ENCODE data around the gene UAP1L1.

The UAP1L1 gene

DNA sequence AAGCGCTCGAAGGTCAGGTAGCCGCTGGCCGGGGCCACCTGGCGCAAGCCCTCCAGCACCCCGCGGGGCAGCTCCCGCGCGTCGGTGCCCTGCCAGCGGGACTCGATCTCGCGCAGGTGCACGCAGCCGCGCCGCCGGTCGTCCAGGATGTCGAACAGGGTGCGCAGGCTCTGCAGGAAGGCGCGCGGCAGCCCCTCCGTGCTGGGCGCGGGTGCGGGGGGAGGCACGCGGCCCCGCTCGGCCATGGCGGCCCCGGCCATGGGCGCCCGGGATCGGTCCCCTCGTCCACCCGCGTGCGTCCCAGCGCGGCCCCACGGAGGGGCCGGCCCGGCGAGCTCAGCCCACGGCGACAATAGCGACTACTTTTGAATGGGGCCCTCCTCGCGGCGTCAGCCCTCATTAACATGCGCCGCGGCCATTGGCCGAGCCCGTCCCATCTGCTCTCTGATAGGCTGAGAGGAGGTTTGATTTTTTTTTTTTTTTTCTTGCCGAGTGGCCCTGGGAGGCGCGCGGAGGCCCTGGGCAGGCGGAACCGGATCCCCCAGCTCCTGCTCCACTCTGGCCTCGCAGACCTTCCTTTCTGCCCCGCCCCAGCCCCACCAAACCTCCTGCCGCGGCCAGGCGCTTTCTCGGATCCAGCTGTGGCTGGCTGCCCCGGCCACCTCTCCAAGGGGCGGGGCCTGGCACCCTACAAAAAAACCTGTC lies 7.0 kb upstream of the UAP1L1 start, which contains the start of gene SAPCD2 (continued):
- TF ChIP-seq, protein P1, sequence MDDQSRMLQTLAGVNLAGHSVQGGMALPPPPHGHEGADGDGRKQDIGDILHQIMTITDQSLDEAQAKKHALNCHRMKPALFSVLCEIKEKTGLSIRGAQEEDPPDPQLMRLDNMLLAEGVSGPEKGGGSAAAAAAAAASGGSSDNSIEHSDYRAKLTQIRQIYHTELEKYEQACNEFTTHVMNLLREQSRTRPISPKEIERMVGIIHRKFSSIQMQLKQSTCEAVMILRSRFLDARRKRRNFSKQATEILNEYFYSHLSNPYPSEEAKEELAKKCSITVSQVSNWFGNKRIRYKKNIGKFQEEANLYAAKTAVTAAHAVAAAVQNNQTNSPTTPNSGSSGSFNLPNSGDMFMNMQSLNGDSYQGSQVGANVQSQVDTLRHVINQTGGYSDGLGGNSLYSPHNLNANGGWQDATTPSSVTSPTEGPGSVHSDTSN (CRISPR knock-in tag; IDR thresholded peaks at IDR 0.05), result no peak
- TF ChIP-seq SCRT2 (tag by site-specific recombination; IDR thresholded peaks at IDR 0.05) (no peak), ZNF175 (tag by site-specific recombination; IDR thresholded peaks at IDR 0.05) (no peak), ZNF169 (tag by site-specific recombination; IDR thresholded peaks at IDR 0.05) (no peak), ZNF423 (tag by site-specific recombination; IDR thresholded peaks at IDR 0.05) (no peak), ZNF544 (tag by site-specific recombination; IDR thresholded peaks at IDR 0.05) (no peak), ZNF404 (tag by site-specific recombination; IDR thresholded peaks at IDR 0.05) (no peak), GLI2 (tag by site-specific recombination; IDR thresholded peaks at IDR 0.05; ENCODE audit: borderline replicate concordance, low read depth) (no peak), ZNF114 (tag by site-specific recombination; IDR thresholded peaks at IDR 0.05) (no peak), ZBTB20 (tag by site-specific recombination; IDR thresholded peaks at IDR 0.05) (peak; percentile 77; the same call in 1 of the 2 replicates), ZNF23 (tag by site-specific recombination; IDR thresholded peaks at IDR 0.05; ENCODE audit: borderline replicate concordance) (no peak), ZNF16 (tag by site-specific recombination; IDR thresholded peaks at IDR 0.05; ENCODE audit: low read depth) (no peak), ZNF623 (tag by site-specific recombination; IDR thresholded peaks at IDR 0.05) (no peak), ZNF664 (tag by site-specific recombination; IDR thresholded peaks at IDR 0.05) (no peak), HOXD13 (CRISPR knock-in tag; IDR thresholded peaks at IDR 0.05; ENCODE audit: borderline replicate concordance) (no peak), GLIS2 (tag by site-specific recombination; IDR thresholded peaks at IDR 0.05) (peak; percentile 98), ZNF112 (tag by site-specific recombination; IDR thresholded peaks at IDR 0.05) (no peak), SETDB1 (IDR thresholded peaks at IDR 0.05; ENCODE audit: insufficient read length, low read length) (no peak), ZNF677 (tag by site-specific recombination; IDR thresholded peaks at IDR 0.05) (no peak), ZNF510 (tag by site-specific recombination; IDR thresholded peaks at IDR 0.05; ENCODE audit: insufficient replicate concordance) (no peak), KLF9 (tag by site-specific recombination; IDR thresholded peaks at IDR 0.05; ENCODE audit: low read depth) (peak; percentile 49; the same call in 1 of the 2 replicates), ZNF596 (tag by site-specific recombination; IDR thresholded peaks at IDR 0.05) (peak; percentile 23; the same call in 1 of the 2 replicates), KLF1 (tag by site-specific recombination; IDR thresholded peaks at IDR 0.05) (peak; percentile 90), ZNF555 (tag by site-specific recombination; conservative IDR thresholded peaks at IDR 0.05) (no peak), ZNF660 (tag by site-specific recombination; IDR thresholded peaks at IDR 0.05) (no peak), ZNF211 (tag by site-specific recombination; IDR thresholded peaks at IDR 0.05; ENCODE audit: low read depth) (no peak), ZNF394 (tag by site-specific recombination; IDR thresholded peaks at IDR 0.05; ENCODE audit: borderline replicate concordance) (no peak), ZNF658 (tag by site-specific recombination; IDR thresholded peaks at IDR 0.05) (no peak)
- TF ChIP-seq, protein P2, sequence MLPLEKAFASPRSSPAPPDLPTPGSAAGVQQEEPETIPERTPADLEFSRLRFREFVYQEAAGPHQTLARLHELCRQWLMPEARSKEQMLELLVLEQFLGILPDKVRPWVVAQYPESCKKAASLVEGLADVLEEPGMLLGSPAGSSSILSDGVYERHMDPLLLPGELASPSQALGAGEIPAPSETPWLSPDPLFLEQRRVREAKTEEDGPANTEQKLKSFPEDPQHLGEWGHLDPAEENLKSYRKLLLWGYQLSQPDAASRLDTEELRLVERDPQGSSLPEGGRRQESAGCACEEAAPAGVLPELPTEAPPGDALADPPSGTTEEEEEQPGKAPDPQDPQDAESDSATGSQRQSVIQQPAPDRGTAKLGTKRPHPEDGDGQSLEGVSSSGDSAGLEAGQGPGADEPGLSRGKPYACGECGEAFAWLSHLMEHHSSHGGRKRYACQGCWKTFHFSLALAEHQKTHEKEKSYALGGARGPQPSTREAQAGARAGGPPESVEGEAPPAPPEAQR (tag by site-specific recombination; IDR thresholded peaks at IDR 0.05), result no peak
- TF ChIP-seq, protein P3, sequence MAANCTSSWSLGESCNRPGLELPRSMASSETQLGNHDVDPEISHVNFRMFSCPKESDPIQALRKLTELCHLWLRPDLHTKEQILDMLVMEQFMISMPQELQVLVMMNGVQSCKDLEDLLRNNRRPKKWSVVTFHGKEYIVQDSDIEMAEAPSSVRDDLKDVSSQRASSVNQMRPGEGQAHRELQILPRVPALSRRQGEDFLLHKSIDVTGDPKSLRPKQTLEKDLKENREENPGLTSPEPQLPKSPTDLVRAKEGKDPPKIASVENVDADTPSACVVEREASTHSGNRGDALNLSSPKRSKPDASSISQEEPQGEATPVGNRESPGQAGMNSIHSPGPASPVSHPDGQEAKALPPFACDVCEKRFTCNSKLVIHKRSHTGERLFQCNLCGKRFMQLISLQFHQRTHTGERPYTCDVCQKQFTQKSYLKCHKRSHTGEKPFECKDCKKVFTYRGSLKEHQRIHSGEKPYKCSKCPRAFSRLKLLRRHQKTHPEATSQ (tag by site-specific recombination; IDR thresholded peaks at IDR 0.05), result no peak
- TF ChIP-seq, protein P4, sequence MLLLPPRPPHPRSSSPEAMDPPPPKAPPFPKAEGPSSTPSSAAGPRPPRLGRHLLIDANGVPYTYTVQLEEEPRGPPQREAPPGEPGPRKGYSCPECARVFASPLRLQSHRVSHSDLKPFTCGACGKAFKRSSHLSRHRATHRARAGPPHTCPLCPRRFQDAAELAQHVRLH (tag by site-specific recombination; IDR thresholded peaks at IDR 0.05), result no peak
- TF ChIP-seq, protein P5, sequence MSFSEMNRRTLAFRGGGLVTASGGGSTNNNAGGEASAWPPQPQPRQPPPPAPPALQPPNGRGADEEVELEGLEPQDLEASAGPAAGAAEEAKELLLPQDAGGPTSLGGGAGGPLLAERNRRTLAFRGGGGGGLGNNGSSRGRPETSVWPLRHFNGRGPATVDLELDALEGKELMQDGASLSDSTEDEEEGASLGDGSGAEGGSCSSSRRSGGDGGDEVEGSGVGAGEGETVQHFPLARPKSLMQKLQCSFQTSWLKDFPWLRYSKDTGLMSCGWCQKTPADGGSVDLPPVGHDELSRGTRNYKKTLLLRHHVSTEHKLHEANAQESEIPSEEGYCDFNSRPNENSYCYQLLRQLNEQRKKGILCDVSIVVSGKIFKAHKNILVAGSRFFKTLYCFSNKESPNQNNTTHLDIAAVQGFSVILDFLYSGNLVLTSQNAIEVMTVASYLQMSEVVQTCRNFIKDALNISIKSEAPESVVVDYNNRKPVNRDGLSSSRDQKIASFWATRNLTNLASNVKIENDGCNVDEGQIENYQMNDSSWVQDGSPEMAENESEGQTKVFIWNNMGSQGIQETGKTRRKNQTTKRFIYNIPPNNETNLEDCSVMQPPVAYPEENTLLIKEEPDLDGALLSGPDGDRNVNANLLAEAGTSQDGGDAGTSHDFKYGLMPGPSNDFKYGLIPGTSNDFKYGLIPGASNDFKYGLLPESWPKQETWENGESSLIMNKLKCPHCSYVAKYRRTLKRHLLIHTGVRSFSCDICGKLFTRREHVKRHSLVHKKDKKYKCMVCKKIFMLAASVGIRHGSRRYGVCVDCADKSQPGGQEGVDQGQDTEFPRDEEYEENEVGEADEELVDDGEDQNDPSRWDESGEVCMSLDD (tag by site-specific recombination; IDR thresholded peaks at IDR 0.05), result no peak; the same call in none of the 2 replicates
- TF ChIP-seq, protein P6, sequence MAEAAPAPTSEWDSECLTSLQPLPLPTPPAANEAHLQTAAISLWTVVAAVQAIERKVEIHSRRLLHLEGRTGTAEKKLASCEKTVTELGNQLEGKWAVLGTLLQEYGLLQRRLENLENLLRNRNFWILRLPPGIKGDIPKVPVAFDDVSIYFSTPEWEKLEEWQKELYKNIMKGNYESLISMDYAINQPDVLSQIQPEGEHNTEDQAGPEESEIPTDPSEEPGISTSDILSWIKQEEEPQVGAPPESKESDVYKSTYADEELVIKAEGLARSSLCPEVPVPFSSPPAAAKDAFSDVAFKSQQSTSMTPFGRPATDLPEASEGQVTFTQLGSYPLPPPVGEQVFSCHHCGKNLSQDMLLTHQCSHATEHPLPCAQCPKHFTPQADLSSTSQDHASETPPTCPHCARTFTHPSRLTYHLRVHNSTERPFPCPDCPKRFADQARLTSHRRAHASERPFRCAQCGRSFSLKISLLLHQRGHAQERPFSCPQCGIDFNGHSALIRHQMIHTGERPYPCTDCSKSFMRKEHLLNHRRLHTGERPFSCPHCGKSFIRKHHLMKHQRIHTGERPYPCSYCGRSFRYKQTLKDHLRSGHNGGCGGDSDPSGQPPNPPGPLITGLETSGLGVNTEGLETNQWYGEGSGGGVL (tag by site-specific recombination; IDR thresholded peaks at IDR 0.05), result no peak
